HepG2 (cell line): Measurements from ENCODE around the gene NFATC1.

Experiments used
- ADNP ChIP-seq: sonication (generic); formaldehyde crosslinking; IDR thresholded peaks from 2 replicates; pipeline ENCODE4 v1.4.0; 2020; ENCODE audit warnings: missing genetic modification reagents
- CTCF ChIP-seq: sonication (generic); formaldehyde crosslinking; IDR thresholded peaks from 2 replicates; pipeline ENCODE4 v1.5.0; 2020; ENCODE audit warnings: mild to moderate bottlenecking, missing genetic modification reagents, moderate library complexity
- NFATC3 ChIP-seq: sonication (generic); formaldehyde crosslinking; IDR thresholded peaks from 2 replicates; pipeline ENCODE4 v1.5.1; 2020; ENCODE audit warnings: mild to moderate bottlenecking, missing genetic modification reagents
- SIX1 ChIP-seq: sonication (generic); formaldehyde crosslinking; IDR thresholded peaks from 2 replicates; pipeline ENCODE4 v1.4.0; 2020; ENCODE audit warnings: missing genetic modification reagents, borderline replicate concordance
- TRAFD1 ChIP-seq: sonication (generic); formaldehyde crosslinking; IDR thresholded peaks from 2 replicates; pipeline ENCODE4 v1.5.1; 2020; ENCODE audit warnings: missing genetic modification reagents, mild to moderate bottlenecking, borderline replicate concordance

- TF ChIP-seq CTCF, result no peak
- no peak for TF ChIP-seq ADNP (CRISPR knock-in tag)
- TF ChIP-seq NFATC3 (CRISPR knock-in tag), result no peak
- no peak for TF ChIP-seq TRAFD1
- TF ChIP-seq SIX1 (CRISPR knock-in tag), result no peak
Measured at GRCh38 chr18:79471597-79471996, 75.9 kb downstream of the NFATC1 start.
